H1 (cell line): Measurements from ENCODE around the gene SPAG16. TPM values are rescaled to one million over a fixed set of nuclear protein-coding genes. Genes with fewer than 3 reads are reported as not detected.

ENCODE experiments used
- CHD7 ChIP-seq: fragments of 300-600 bp; sonication (generic); IDR thresholded peaks from 2 replicates; pipeline ENCODE4 v1.7.1; 2012; ENCODE audit warnings: low read length, moderate library complexity, mild to moderate bottlenecking, inconsistent platforms; ENCODE audit not compliant: insufficient replicate concordance
- RAD21 ChIP-seq, 2 experiments: IDR thresholded peaks in 1 of 2; conservative IDR thresholded peaks in 1 of 2; 2 replicates each; pipeline ENCODE4 v1.6.1; 2011; ENCODE audit warnings: low read depth in 2 of 2, low read length in 2 of 2, improper control_type of control experiment in 1 of 2, inconsistent platforms in 1 of 2, mild to moderate bottlenecking in 1 of 2, moderate library complexity in 1 of 2
- TAF1 ChIP-seq: IDR thresholded peaks from 2 replicates; pipeline ENCODE4 v1.6.1; 2011; ENCODE audit warnings: mild to moderate bottlenecking, low read depth, low read length
- TBP ChIP-seq: IDR thresholded peaks from 2 replicates; pipeline ENCODE4 v1.6.1; 2011; ENCODE audit warnings: low read depth, low read length, improper control_type of control experiment
- ZNF274 ChIP-seq: IDR thresholded peaks from 2 replicates; pipeline ENCODE4 v1.7.0; 2012; ENCODE audit warnings: low read length, borderline replicate concordance; ENCODE audit errors: extremely low read depth
- polyA plus RNA-seq, 7 experiments: library from polyadenylated mRNA; depleted of rRNA in 3 of 7; stranded (reverse) in 5 of 7; unstranded in 2 of 7; fragments of >200 nt in 5 of 7; fragments of 200-250 nt in 2 of 7; gene quantifications; 1 replicate in 5 of 7; 2 replicates in 1 of 7; 4 replicates in 1 of 7; pipeline versions ENCODE4 v1.2.1 to v1.2.3, GENCODE V29; 2011 to 2013; ENCODE audit warnings: missing spikeins in 2 of 7, mixed read lengths in 2 of 7
- total RNA-seq: library from RNA; stranded (reverse); fragmentation: NEBNext Ultra II Directional; extraction: Animal tissue kit (Norgen Biotek cat#: 25700); gene quantifications from 2 replicates; pipeline ENCODE4 v1.2.1, GENCODE V29; 2021

Gene SPAG16
- total and polyA plus RNA-seq, 2 of the 8 experiments (the other 6 are each of a cell fraction or from before 2014, with no cell fraction given): 6.0 to 14.9 TPM

DNA sequence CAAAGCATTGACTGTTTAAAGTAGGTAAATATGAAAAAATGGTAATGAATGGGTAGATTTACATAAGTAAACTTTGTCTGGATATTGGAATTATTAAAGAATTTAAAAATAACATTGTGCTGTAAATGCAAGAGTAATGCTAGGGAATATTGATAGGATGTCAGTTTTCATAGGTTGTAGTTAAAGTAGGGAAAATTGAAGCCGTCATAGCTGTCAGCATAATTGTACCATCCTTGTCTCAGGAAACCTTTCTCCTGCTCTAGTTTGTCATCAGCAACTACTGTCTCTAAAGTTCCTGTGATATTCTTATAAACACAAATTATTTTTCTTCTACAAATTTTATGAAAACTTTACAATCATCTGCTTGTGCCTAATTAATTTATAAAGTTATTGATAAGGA is 10.1 kb upstream of the SPAG16 start (continued):
- no peak for TF ChIP-seq CHD7
- TF ChIP-seq ZNF274: no peak
- TF ChIP-seq TAF1: no peak
- no peak for TF ChIP-seq RAD21 (IDR thresholded peaks at IDR 0.05 in 1 of 2, conservative IDR thresholded peaks at IDR 0.05 in 1 of 2; ENCODE audit: low read depth in 2 of 2, low read length in 2 of 2)
- TF ChIP-seq TBP: no peak
